H1 (cell line): ENCODE results near the gene BIRC7.

ENCODE experiments used
- ATF2 ChIP-seq: IDR thresholded peaks from 2 replicates; pipeline ENCODE4 v1.6.1; 2012; ENCODE audit warnings: low read length, inconsistent platforms
- CTCF ChIP-seq, 3 experiments: IDR thresholded peaks; 1 replicate in 2 of 3; 2 replicates in 1 of 3; pipeline versions ENCODE4 v1.5.1 to v1.6.1; 2011; ENCODE audit warnings: low read length in 3 of 3, mild to moderate bottlenecking in 3 of 3, inconsistent platforms in 2 of 3, low read depth in 1 of 3, moderate library complexity in 1 of 3; ENCODE audit not compliant: insufficient read depth in 1 of 3; ENCODE audit errors: control extremely low read depth in 1 of 3
- EZH2 ChIP-seq: fragments of 200-600 bp; sonication (generic); IDR thresholded peaks from 2 replicates; pipeline ENCODE4 v1.7.1; 2012; ENCODE audit warnings: low read depth, mild to moderate bottlenecking, moderate library complexity, low read length, inconsistent platforms; ENCODE audit not compliant: severe bottlenecking
- HDAC2 ChIP-seq, 2 experiments: fragments of 300-600 bp in 1 of 2; sonication (generic) in 1 of 2; IDR thresholded peaks; 2 replicates each; pipeline ENCODE4 v1.6.1; 2011 to 2012; ENCODE audit warnings: low read depth in 2 of 2, low read length in 2 of 2, mild to moderate bottlenecking in 2 of 2, moderate library complexity in 2 of 2, borderline replicate concordance in 1 of 2, inconsistent platforms in 1 of 2
- KDM5A ChIP-seq: fragments of 200-600 bp; IDR thresholded peaks from 2 replicates; pipeline ENCODE4 v1.7.1; 2012; ENCODE audit warnings: mild to moderate bottlenecking, low read length, inconsistent platforms, mixed read lengths
- POLR2A ChIP-seq, 2 experiments: IDR thresholded peaks; 1 replicate in 1 of 2; 2 replicates in 1 of 2; pipeline ENCODE4 v1.6.1; 2011; ENCODE audit warnings: low read depth in 2 of 2, low read length in 2 of 2, mild to moderate bottlenecking in 2 of 2; ENCODE audit errors: control extremely low read depth in 1 of 2
- POLR2AphosphoS5 ChIP-seq: IDR thresholded peaks from 2 replicates; pipeline ENCODE4 v1.6.1; 2011; ENCODE audit warnings: low read depth, low read length
- SRF ChIP-seq: IDR thresholded peaks from 2 replicates; pipeline ENCODE4 v1.6.1; 2011; ENCODE audit warnings: mild to moderate bottlenecking, low read depth, low read length, moderate library complexity
- TCF12 ChIP-seq: IDR thresholded peaks from 2 replicates; pipeline ENCODE4 v1.6.1; 2011; ENCODE audit warnings: low read depth, mild to moderate bottlenecking, low read length

GRCh38 chr20:63272105-63273058 lies 36.7 kb downstream of the BIRC7 start, which contains the start of gene ARFGAP1:
- TF ChIP-seq POLR2AphosphoS5 (peak; percentile 76), POLR2A (IDR thresholded peaks at IDR 0.05; ENCODE audit: control extremely low read depth in 1 of 2, low read depth in 2 of 2, low read length in 2 of 2) (peak in 1 of 2 experiments; percentile 79; a peak in 2 of 3 replicates), HDAC2 (IDR thresholded peaks at IDR 0.05; ENCODE audit: borderline replicate concordance in 1 of 2, low read depth in 2 of 2, low read length in 2 of 2) (no peak; a peak in 1 of 4 replicates), ATF2 (no peak), CTCF (IDR thresholded peaks at IDR 0.05; ENCODE audit: control extremely low read depth in 1 of 3, insufficient read depth in 1 of 3, low read depth in 1 of 3, low read length in 3 of 3) (no peak), KDM5A (no peak), SRF (no peak), TCF12 (no peak), EZH2 (no peak)
